ENCODE data around the gene DR1. TPM values are rescaled to one million over a fixed set of nuclear protein-coding genes. Genes with fewer than 3 reads are reported as not detected.

DR1 gene
- total and polyA plus RNA-seq, 2 of the 8 experiments (the other 6 are each of a cell fraction or from before 2014, with no cell fraction given): 13.1 to 62.3 TPM

DNA sequence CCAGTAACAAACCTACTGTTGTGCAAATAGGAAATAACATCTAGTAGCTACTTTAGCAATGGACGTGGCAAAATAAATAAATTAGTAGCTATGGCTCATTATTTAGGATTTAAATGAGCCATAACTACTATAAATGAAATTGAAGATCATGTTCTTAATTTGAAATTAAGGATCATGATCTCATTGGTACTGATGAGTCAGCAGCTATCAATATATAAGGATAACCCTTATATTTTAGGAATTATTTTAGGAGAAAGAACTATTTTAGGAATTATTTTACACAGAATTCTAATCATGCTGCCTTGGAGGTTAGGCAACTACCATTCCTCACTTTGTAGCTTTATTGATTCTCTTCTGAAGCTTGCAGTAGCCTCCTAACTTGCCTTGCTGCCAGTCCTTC, 24.0 kb downstream of the DR1 start:
- no peak overlapping the region for H2BK15ac ChIP-seq (ENCODE audit: low read length)
- no peak overlapping the region for H3K4me3 ChIP-seq (ENCODE audit: extremely low read depth in 1 of 4, insufficient read depth in 2 of 4, low read depth in 3 of 4, low read length in 4 of 4)
- no peak for DNase-seq (ENCODE audit: low read depth in 1 of 2, low spot score in 2 of 2)
- no peak overlapping the region for H2BK120ac ChIP-seq (replicated peaks; ENCODE audit: low read depth, low read length)
- no peak overlapping the region for H4K91ac ChIP-seq (replicated peaks; ENCODE audit: insufficient read length, low read length)
- H3K56ac ChIP-seq (replicated peaks; ENCODE audit: insufficient read length, low read depth, low read length): no peak overlapping the region
- no peak overlapping the region for H3K14ac ChIP-seq (ENCODE audit: insufficient read length)
- no peaks in the 10 kb centered on the region for H4K20me1 ChIP-seq (replicated peaks in 1 of 2; ENCODE audit: control insufficient read depth in 1 of 2, insufficient read depth in 2 of 2, low read length in 2 of 2)
- no peaks in the 10 kb centered on the region for H3K27me3 ChIP-seq (replicated peaks in 1 of 4; ENCODE audit: control insufficient read depth in 3 of 4, extremely low read depth in 1 of 4, insufficient read depth in 3 of 4, low read length in 3 of 4)
- no peak overlapping the region for H3K23ac ChIP-seq (ENCODE audit: insufficient read length)
- POLR2A ChIA-PET (ENCODE audit: partially characterized antibody): interaction anchor here (1.0 to 1.5 kb wide), 3 partner anchors 12 to 39 kb away, joined by 3 to 5 read pairs (median 3); partner anchors contain the start of gene DR1
- no peak overlapping the region for H2BK12ac ChIP-seq (ENCODE audit: low read depth, low read length)
- H2AFZ ChIP-seq (ENCODE audit: low read length): no peak overlapping the region
- no peak overlapping the region for H3K9ac ChIP-seq (replicated peaks in 1 of 4; ENCODE audit: extremely low read depth in 1 of 4, low read depth in 3 of 4, low read length in 3 of 4)
- no peak overlapping the region for H3K4ac ChIP-seq (replicated peaks; ENCODE audit: insufficient read length, low read depth, low read length)
- H4K8ac ChIP-seq (ENCODE audit: extremely low read depth, insufficient read depth, low read length): no peak overlapping the region
- no peak overlapping the region for H3K4me2 ChIP-seq (ENCODE audit: insufficient read depth in 1 of 2, low read depth in 2 of 2, low read length in 2 of 2)
- H3K18ac ChIP-seq (ENCODE audit: extremely low read depth, low read length): no peak overlapping the region
- H3K79me1 ChIP-seq (ENCODE audit: low read depth, low read length): no peaks in the 10 kb centered on the region
- no peaks in the 10 kb centered on the region; the same call in 1 of the 2 replicates for H3K23me2 ChIP-seq (ENCODE audit: low read depth, low read length)
- no peak overlapping the region for H3K27ac ChIP-seq (ENCODE audit: low read depth, low read length)
- H3K79me2 ChIP-seq (ENCODE audit: control insufficient read depth in 1 of 2, insufficient read depth in 2 of 2, low read length in 2 of 2): no peaks in the 10 kb centered on the region
- no peak for FAIRE-seq
- H2BK5ac ChIP-seq (ENCODE audit: low read depth, low read length): no peak overlapping the region
- no peak overlapping the region for H2BK20ac ChIP-seq (ENCODE audit: low read length)
- 77% methylated on average over 1 of the region's 1 CpG; no CpG with 5 or more reads in 1 of the 2 experiments for WGBS, 2 experiments (ENCODE audit: extremely low coverage in 1 of 2, insufficient coverage in 1 of 2, insufficient read length in 1 of 2, insufficient replicate concordance in 2 of 2, low coverage in 1 of 2, low lambda C conversion rate in 2 of 2, missing lambda C conversion rate in 1 of 2)
- H4K5ac ChIP-seq (ENCODE audit: insufficient read length, low read depth, low read length): no peak overlapping the region
- peaks cover 0 to 14% (median 3%) of the 10 kb centered on the region in 4 experiments; a peak in 3 of 8 replicates for H3K36me3 ChIP-seq (ENCODE audit: control insufficient read depth in 2 of 4, insufficient read depth in 4 of 4, low read length in 3 of 4)
- CTCF ChIA-PET (ENCODE audit: partially characterized antibody): interaction anchor here (1.0 kb wide), 1 partner anchor 23 kb away, joined by 3 read pairs; no protein-coding TSS in a partner anchor
- H3K9me3 ChIP-seq (ENCODE audit: insufficient read depth in 2 of 2, low read depth in 1 of 2, low read length in 1 of 2): peaks cover 5 to 8% of the 10 kb centered on the region in 2 experiments; a peak in 3 of 4 replicates
- H3K4me1 ChIP-seq (replicated peaks in 1 of 4; ENCODE audit: control insufficient read depth in 3 of 4, insufficient read depth in 4 of 4, low read length in 3 of 4): no peaks in the 10 kb centered on the region
- H2AK5ac ChIP-seq (ENCODE audit: low read depth, low read length): no peak overlapping the region
- TF ChIP-seq POLR2A (IDR thresholded peaks at IDR 0.05; ENCODE audit: control extremely low read depth in 1 of 2, low read depth in 2 of 2, low read length in 2 of 2): no peak
- TF ChIP-seq, protein P1, sequence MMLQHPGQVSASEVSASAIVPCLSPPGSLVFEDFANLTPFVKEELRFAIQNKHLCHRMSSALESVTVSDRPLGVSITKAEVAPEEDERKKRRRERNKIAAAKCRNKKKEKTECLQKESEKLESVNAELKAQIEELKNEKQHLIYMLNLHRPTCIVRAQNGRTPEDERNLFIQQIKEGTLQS (IDR thresholded peaks at IDR 0.05; ENCODE audit: insufficient read depth, low read depth, low read length): no peak
- TF ChIP-seq GTF2F1 (IDR thresholded peaks at IDR 0.05; ENCODE audit: borderline replicate concordance, low read depth, low read length): no peak
- no peak for TF ChIP-seq TAF1 (IDR thresholded peaks at IDR 0.05; ENCODE audit: low read depth, low read length)
- TF ChIP-seq SAP30 (IDR thresholded peaks at IDR 0.05; ENCODE audit: insufficient read depth, insufficient replicate concordance, low read length): no peak
- no peak for TF ChIP-seq CTBP2 (IDR thresholded peaks at IDR 0.05; ENCODE audit: borderline replicate concordance, insufficient read depth, insufficient read length, low read length)
- TF ChIP-seq KDM4A (IDR thresholded peaks at IDR 0.05; ENCODE audit: low read depth, low read length, severe bottlenecking): no peak
- TF ChIP-seq ZNF274 (IDR thresholded peaks at IDR 0.05; ENCODE audit: borderline replicate concordance, extremely low read depth, low read length): no peak
- no peak for TF ChIP-seq JUN (IDR thresholded peaks at IDR 0.05; ENCODE audit: low read depth, low read length)
- TF ChIP-seq TEAD4 (IDR thresholded peaks at IDR 0.05; ENCODE audit: low read depth, low read length): no peak
- TF ChIP-seq POU5F1 (IDR thresholded peaks at IDR 0.05; ENCODE audit: low read depth, low read length): no peak
- no peak for TF ChIP-seq BACH1 (IDR thresholded peaks at IDR 0.05; ENCODE audit: low read length)
- TF ChIP-seq RBBP5 (IDR thresholded peaks at IDR 0.05; ENCODE audit: borderline replicate concordance, low read depth, low read length): no peak
- no peak for TF ChIP-seq TCF12 (IDR thresholded peaks at IDR 0.05; ENCODE audit: low read depth, low read length)
- TF ChIP-seq SP4 (IDR thresholded peaks at IDR 0.05; ENCODE audit: low read length): no peak
